ENCODE results near the gene HDAC5. TPM values are rescaled to one million over a fixed set of nuclear protein-coding genes. Genes with fewer than 3 reads are reported as not detected.

The HDAC5 gene
- polyA plus RNA-seq, 1 of the 3 experiments (the other 2 are of a cell fraction): 19.0 TPM

GRCh38 chr17:44106801-44107200 lies 16.6 kb downstream of the HDAC5 start (continued):
- TF ChIP-seq MXI1 (IDR thresholded peaks at IDR 0.05; ENCODE audit: low read depth, low read length) (no peak), EZH2phosphoT487 (IDR thresholded peaks at IDR 0.05; ENCODE audit: borderline replicate concordance, low read depth) (no peak), RXRA (IDR thresholded peaks at IDR 0.05; ENCODE audit: borderline replicate concordance, low read depth) (no peak)

- Histone ChIP-seq H3K79me2 (ENCODE audit: insufficient read depth) (peaks cover 72% of the 10 kb centered on the region), H3K4me2 (no peak overlapping the region), H4K20me1 (ENCODE audit: insufficient read depth) (peaks cover 3% of the 10 kb centered on the region), H2AFZ (ENCODE audit: low read depth) (no peak overlapping the region), H3K27me3 (ENCODE audit: insufficient read depth) (no peaks in the 10 kb centered on the region), H3K9me2 (no peaks in the 10 kb centered on the region), H3K9ac (no peak overlapping the region), H3F3A (replicated peaks; ENCODE audit: insufficient read depth) (peaks cover 21% of the 10 kb centered on the region), H3K4me3 (ENCODE audit: low read depth in 2 of 2, low read length in 1 of 2) (no peak overlapping the region), H3K36me3 (replicated peaks in 1 of 2; ENCODE audit: control insufficient read depth in 1 of 2, insufficient read depth in 2 of 2, low read length in 1 of 2) (no peaks in the 10 kb centered on the region), H3K27ac (ENCODE audit: low read depth in 2 of 2, low read length in 1 of 2) (peak overlapping the region in 1 of 2 experiments; percentile 17; a peak in 2 of 4 replicates), H3K4me1 (ENCODE audit: control insufficient read depth in 1 of 2, insufficient read depth in 2 of 2, low read depth in 1 of 2, low read length in 1 of 2) (peaks cover 33 to 44% of the 10 kb centered on the region in 2 experiments), H3K9me3 (no peaks in the 10 kb centered on the region)
- peak; percentile 65 for DNase-seq
- TF ChIP-seq SIN3A (IDR thresholded peaks at IDR 0.05; ENCODE audit: borderline replicate concordance, low read depth, low read length) (no peak), GATA2 (CRISPR knock-in tag; IDR thresholded peaks at IDR 0.05) (no peak; the same call in 1 of the 2 replicates), CTCF (IDR thresholded peaks at IDR 0.05) (no peak), TEAD4 (IDR thresholded peaks at IDR 0.05; ENCODE audit: borderline replicate concordance, insufficient read depth) (no peak), RAD21 (IDR thresholded peaks at IDR 0.05; ENCODE audit: low read length) (no peak), TAF1 (IDR thresholded peaks at IDR 0.05; ENCODE audit: borderline replicate concordance, low read depth, low read length) (no peak), RFX5 (IDR thresholded peaks at IDR 0.05; ENCODE audit: low read length) (no peak), USF2 (IDR thresholded peaks at IDR 0.05; ENCODE audit: borderline replicate concordance, low read depth, low read length) (no peak), REST (IDR thresholded peaks at IDR 0.05; ENCODE audit: low read depth, low read length) (no peak), NRF1 (IDR thresholded peaks at IDR 0.05; ENCODE audit: low read depth, low read length) (no peak), MAX (IDR thresholded peaks at IDR 0.05; ENCODE audit: low read depth) (no peak), EZH2phosphoT487 (IDR thresholded peaks at IDR 0.05; ENCODE audit: borderline replicate concordance, low read depth) (no peak), USF1 (IDR thresholded peaks at IDR 0.05; ENCODE audit: borderline replicate concordance, low read depth) (no peak), POLR2AphosphoS5 (IDR thresholded peaks at IDR 0.05; ENCODE audit: low read depth, low read length) (no peak)
- POLR2A ChIA-PET: interaction anchor here (1.0 kb wide), 1 partner anchor 23 kb away, joined by 3 read pairs; no protein-coding TSS in a partner anchor
- 83% methylated on average over 2 of the region's 3 CpGs for WGBS (ENCODE audit: low lambda C conversion rate)
- CTCF ChIA-PET: interaction anchor here (1.1 to 4.8 kb wide), 3 partner anchors 10 to 63 kb away, joined by 5 to 26 read pairs (median 16); no protein-coding TSS in a partner anchor
Observed at GRCh38 chr17:44105941-44106340, 17.5 kb downstream of the HDAC5 start.
